Memory B cell (primary cell): ENCODE results near the gene RNU6-1.

Experiments
- ATAC-seq: fragments of 150-1000 bp; cut with Tn5 transposase; 2 replicates; pipeline ENCODE4 v1.10.0; 2021; ENCODE audit warnings: low read depth, mild to moderate bottlenecking, moderate library complexity
- DNase-seq, 2 donors: peaks; one replicate each; pipeline ENCODE4 v3.0.0; 2022; ENCODE audit warnings: low spot score in 2 of 2
- H3K27ac Mint-ChIP-seq: one replicate; pipeline ENCODE4 v1.8.0; 2022; ENCODE audit warnings: mild to moderate bottlenecking, moderate library complexity, mixed read lengths
- H3K27me3 Mint-ChIP-seq: one replicate; pipeline ENCODE4 v1.8.0; 2022; ENCODE audit warnings: mixed read lengths
- H3K36me3 Mint-ChIP-seq: one replicate; pipeline ENCODE4 v1.8.0; 2022; ENCODE audit warnings: mild to moderate bottlenecking, mixed read lengths
- H3K4me1 Mint-ChIP-seq: one replicate; pipeline ENCODE4 v1.8.0; 2022; ENCODE audit warnings: mixed read lengths
- H3K4me3 Mint-ChIP-seq: one replicate; pipeline ENCODE4 v1.8.0; 2022; ENCODE audit warnings: mild to moderate bottlenecking, moderate library complexity, mixed read lengths
- H3K9me3 Mint-ChIP-seq: one replicate; pipeline ENCODE4 v1.8.0; 2022; ENCODE audit warnings: mixed read lengths

The RNU6-1 gene

DNA sequence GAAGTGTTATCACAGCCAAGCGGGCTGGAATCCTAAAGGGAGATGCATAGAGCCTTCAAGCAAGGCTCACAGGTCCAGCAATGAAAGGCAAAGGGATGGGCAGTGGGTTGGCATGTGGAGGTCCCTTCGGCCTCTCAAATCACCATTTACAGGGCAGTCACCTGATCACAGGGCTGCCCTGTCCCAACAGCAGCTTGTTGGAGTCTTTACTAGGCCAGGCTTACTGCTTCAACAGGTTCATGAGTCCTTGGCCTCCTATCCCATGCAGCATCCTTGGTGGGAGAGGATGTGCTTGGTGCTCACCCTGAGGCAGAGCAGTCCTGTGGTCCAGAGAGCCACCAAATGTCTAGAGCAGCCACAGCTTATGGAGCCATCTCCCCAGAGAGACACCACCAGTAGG, 38.7 kb downstream of the RNU6-1 start:
- peaks cover 11% of the 10 kb centered on the region for H3K36me3 Mint-ChIP-seq
- no peaks in the 10 kb centered on the region for H3K27me3 Mint-ChIP-seq
- H3K4me3 Mint-ChIP-seq, result no peak overlapping the region
- peaks cover 13% of the 10 kb centered on the region for H3K4me1 Mint-ChIP-seq
- no peak overlapping the region for H3K27ac Mint-ChIP-seq
- ATAC-seq, result no peak
- DNase-seq, result no peak
- no peaks in the 10 kb centered on the region for H3K9me3 Mint-ChIP-seq

DNA sequence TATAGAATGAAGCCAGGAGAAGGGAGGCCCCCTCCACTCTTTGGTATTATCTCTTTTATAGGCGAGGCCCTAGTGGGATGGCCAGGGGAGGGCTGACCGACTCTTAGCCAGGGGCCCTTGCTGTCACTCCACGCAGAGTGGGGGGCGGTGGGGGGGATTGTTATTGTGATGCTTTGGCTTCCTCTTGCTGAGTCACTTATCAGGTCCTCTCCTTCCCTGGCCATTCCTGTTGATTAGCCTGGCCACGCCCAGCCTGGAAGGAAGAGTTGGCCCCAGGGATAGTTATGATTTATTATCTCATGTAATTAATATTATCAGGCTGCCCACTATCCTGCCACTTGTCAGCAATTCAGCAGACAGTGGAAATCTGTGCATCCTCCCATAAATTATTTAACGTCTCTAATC, 40.0 kb downstream of the RNU6-1 start:
- Mint-ChIP-seq H3K4me1 (peaks cover 15% of the 10 kb centered on the region), H3K27ac (no peak overlapping the region), H3K4me3 (no peak overlapping the region), H3K9me3 (peaks cover 3% of the 10 kb centered on the region), H3K36me3 (peaks cover 21% of the 10 kb centered on the region), H3K27me3 (no peaks in the 10 kb centered on the region)
- ATAC-seq (no peak), DNase-seq (no peak)

DNA sequence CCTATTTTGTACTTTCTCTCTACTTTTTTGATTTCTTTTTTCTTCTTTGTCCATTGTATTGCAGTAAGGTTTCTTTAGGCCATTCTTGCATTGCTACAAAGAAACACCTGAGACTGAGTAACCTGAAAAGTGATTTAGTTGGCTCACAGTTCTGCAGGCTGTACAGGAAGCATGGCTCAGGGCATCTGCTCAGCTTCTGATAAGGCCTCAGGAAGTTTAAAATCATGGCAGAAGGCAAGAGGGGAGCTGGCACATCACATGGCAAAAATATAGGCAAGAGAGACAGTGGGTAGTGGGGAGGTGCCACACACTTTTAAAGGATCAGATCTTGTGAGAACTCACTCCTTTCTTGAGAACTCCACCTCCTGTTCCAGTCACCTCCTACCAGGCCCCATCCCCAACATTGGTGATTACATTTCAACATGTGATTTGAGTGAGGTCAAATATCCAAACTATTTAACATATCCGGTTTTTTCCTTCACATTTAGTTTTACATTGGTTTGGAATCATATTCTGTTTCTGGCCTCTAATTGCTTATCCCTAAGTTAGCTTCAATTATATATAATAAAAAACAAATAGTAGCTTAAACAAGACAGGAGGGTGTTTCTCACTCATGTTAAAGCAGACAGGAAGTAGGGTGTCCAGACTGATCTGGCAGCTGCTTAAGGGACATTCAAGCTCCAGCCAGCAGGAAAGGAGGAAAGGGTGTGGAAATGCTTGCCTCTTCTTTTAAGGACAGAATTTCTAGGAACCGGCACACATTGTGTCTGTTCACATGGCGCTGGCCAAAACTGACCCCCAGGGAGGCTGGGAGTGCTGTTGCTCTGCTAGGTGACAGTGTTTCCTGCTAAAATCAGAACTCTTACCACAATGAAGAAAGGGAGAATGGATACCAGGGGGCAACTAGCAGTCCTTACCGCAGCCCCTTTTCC, 43.4 kb downstream of the RNU6-1 start:
- no peak for DNase-seq
- Mint-ChIP-seq H3K36me3 (peaks cover 25% of the 10 kb centered on the region), H3K27me3 (no peaks in the 10 kb centered on the region), H3K9me3 (peaks cover 3% of the 10 kb centered on the region), H3K27ac (no peak overlapping the region), H3K4me1 (peaks cover 5% of the 10 kb centered on the region), H3K4me3 (no peak overlapping the region)
- no peak for ATAC-seq

DNA sequence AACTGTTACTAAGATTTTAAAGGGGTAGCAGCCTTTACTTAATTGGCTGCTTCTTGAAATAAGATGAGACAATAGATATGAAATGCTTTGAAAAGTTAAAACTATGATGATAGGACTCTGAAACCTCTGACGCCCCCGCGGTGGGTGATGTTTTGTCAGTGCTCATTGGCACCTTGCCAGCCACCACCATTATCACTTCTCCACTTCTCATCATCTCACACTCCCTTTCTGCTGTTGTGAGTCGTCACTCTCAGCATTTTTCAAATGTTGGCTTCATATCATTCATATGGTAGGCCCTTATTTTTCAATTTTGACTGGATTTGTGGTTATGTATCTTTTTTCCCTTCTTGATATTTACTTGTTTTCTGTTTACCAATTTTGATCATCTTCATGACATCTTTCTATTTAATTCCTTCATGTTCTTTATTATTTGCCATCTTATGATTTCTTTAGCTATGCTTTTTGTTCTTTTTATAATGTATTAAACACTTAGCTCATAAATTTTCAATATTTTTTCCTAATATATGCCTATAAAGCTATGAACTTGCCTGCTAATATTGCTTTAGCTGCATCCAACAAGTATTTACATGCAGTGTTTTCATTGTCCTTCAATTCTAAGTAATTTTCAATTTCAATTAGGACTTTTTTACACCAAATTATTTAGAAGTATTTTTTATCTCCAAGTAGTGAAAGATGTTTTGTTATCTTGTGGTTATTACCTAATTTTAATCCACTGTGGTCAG, 44.8 kb downstream of the RNU6-1 start:
- Mint-ChIP-seq H3K4me1 (peaks cover 5% of the 10 kb centered on the region), H3K36me3 (peaks cover 30% of the 10 kb centered on the region), H3K27ac (no peak overlapping the region), H3K4me3 (no peak overlapping the region), H3K9me3 (peaks cover 3% of the 10 kb centered on the region), H3K27me3 (no peaks in the 10 kb centered on the region)
- DNase-seq, result no peak
- ATAC-seq, result no peak

DNA sequence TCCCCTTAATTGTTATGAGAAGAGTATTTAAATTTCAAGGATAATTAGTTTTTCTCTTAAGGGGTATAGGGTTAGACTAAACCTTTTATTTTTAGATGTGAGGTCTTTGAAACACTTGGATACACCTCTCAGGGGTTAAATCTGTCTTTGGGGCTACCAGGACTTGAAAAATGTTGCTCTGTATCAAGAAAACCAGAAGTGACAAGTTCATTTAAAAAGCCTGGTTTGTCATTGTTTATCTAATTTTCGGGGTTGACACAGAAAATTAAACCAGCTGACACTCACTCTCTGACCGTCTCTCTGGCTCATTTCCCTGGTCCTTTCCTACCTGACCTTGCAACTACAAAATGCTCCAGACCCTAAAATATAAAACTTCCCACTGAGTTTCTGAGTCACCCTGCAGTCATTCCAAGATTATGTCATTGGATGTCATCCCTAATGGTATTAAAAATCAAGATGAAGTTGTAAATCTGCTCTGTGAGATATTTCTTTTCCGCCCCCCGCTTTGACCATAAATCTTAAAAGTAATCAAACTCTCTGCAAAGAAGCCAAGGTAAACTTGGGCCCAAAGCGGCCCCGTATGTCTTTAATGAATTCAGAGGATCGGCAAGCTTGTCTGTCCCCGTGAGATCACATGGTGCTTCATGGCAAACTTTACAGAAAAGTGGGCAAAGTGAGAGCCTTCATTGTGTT, 47.4 kb downstream of the RNU6-1 start:
- DNase-seq (no peak), ATAC-seq (no peak)
- Mint-ChIP-seq H3K27ac (no peak overlapping the region), H3K4me1 (peaks cover 5% of the 10 kb centered on the region), H3K27me3 (no peaks in the 10 kb centered on the region), H3K36me3 (peaks cover 23% of the 10 kb centered on the region), H3K9me3 (peaks cover 3% of the 10 kb centered on the region), H3K4me3 (no peak overlapping the region)

DNA sequence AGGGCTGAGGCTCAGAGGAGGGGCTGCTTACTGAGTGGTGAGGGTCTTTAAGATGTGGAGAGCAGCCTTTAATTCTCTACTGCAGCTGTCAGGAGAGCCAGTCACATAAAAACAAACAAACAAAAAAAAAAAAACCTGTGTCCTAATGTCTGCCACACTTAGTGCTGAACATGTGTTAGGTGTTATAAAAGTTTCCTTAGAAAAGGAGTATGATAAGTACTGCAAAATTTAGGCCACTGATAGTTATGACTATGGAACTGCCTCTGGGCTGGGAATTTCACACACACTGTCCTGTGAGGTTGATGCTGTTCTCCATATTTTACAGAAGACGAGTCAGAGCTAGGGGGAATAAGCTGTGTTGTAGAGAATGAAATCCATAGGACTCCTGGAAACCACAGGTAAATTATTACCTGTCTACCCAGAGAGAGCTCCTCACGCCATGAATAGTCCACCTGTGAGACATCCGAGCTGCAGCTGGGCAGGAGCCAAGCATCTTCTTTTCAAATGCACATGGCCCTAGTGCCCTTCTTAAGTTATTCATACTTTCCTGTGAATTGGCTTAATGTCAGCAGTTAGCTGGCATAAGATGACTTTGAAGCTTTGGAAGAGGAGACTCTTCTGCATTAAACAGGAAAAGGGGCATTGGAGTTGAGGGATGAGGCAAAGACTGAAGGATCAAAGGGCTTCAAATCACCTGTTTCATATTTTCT, 49.1 kb downstream of the RNU6-1 start:
- no peak for DNase-seq
- no peak overlapping the region for H3K27ac Mint-ChIP-seq
- no peak for ATAC-seq
- peaks cover 6% of the 10 kb centered on the region for H3K4me1 Mint-ChIP-seq
- H3K4me3 Mint-ChIP-seq, result no peak overlapping the region
- H3K36me3 Mint-ChIP-seq, result peaks cover 26% of the 10 kb centered on the region
- no peaks in the 10 kb centered on the region for H3K27me3 Mint-ChIP-seq
- peaks cover 3% of the 10 kb centered on the region for H3K9me3 Mint-ChIP-seq
